Stomach (tissue), 4 donors: ENCODE measurements around the gene IPO13.

Experiments
- CTCF ChIP-seq, 7 experiments: fragments of 450-650 bp in 4 of 7; fragments of 200-600 bp in 3 of 7; sonication (generic) in 3 of 7; IDR thresholded peaks; one replicate each; pipeline ENCODE4 v1.5.1; 2016 to 2019; ENCODE audit warnings: antibody characterized with exemption in 7 of 7, control low read depth in 2 of 7, mild to moderate bottlenecking in 1 of 7
- POLR2AphosphoS5 ChIP-seq, 3 donors: sonication (generic); formaldehyde crosslinking; IDR thresholded peaks; one replicate each; pipeline ENCODE4 v1.6.1; 2016; ENCODE audit warnings: antibody characterized with exemption in 3 of 3

- TF ChIP-seq CTCF (IDR thresholded peaks at IDR 0.05): no peak
- TF ChIP-seq POLR2AphosphoS5 (IDR thresholded peaks at IDR 0.05): no peak
These were observed 43.8 kb downstream of the IPO13 start for GRCh38 chr1:43990271-43991199.
